Smooth muscle cell (in vitro differentiated cells): ENCODE data around the gene PARP6. TPM values are rescaled to one million over a fixed set of nuclear protein-coding genes. Genes with fewer than 3 reads are reported as not detected.

Experiments
- DNase-seq: peaks from one replicate; lab custom pipeline; 2025; ENCODE audit not compliant: unreplicated experiment; lab: John Stamatoyannopoulos, UW
- H2AFZ ChIP-seq: fragments of 200-600 bp; sonication (generic); 2 replicates; pipeline ENCODE4 v1.6.0; 2016; ENCODE audit warnings: antibody characterized with exemption, low read depth, mild to moderate bottlenecking
- H3F3A ChIP-seq: fragments of 200-600 bp; sonication (generic); 2 replicates; pipeline ENCODE4 v1.6.0; 2017; ENCODE audit warnings: antibody characterized with exemption, low read depth
- H3K27ac ChIP-seq: fragments of 200-600 bp; sonication (generic); 2 replicates; pipeline ENCODE4 v1.5.1; 2016; ENCODE audit warnings: low read depth, mild to moderate bottlenecking
- H3K27me3 ChIP-seq: fragments of 200-600 bp; sonication (generic); 2 replicates; pipeline ENCODE4 v1.6.1; 2016; ENCODE audit warnings: low read depth, mild to moderate bottlenecking
- H3K36me3 ChIP-seq: fragments of 200-600 bp; sonication (generic); 2 replicates; pipeline ENCODE4 v1.5.1; 2016; ENCODE audit warnings: low read depth
- H3K4me1 ChIP-seq: fragments of 200-600 bp; sonication (generic); 2 replicates; pipeline ENCODE4 v1.5.1; 2016; ENCODE audit warnings: low read depth
- H3K4me2 ChIP-seq: fragments of 200-600 bp; sonication (generic); 2 replicates; pipeline ENCODE4 v1.6.0; 2016; ENCODE audit warnings: mild to moderate bottlenecking
- H3K4me3 ChIP-seq: fragments of 200-600 bp; sonication (generic); 2 replicates; pipeline ENCODE4 v1.5.1; 2016; ENCODE audit warnings: mild to moderate bottlenecking
- H3K79me2 ChIP-seq: fragments of 200-600 bp; sonication (generic); 2 replicates; pipeline ENCODE4 v1.6.0; 2016; ENCODE audit warnings: low read depth, mild to moderate bottlenecking
- H3K9ac ChIP-seq: fragments of 200-600 bp; sonication (generic); 2 replicates; pipeline ENCODE4 v1.6.0; 2016; ENCODE audit warnings: low read depth
- H3K9me3 ChIP-seq: fragments of 200-600 bp; sonication (generic); replicated peaks from 2 replicates; pipeline ENCODE4 v1.5.1; 2016; ENCODE audit warnings: low read depth
- H4K20me1 ChIP-seq: fragments of 200-600 bp; sonication (generic); 2 replicates; pipeline ENCODE4 v1.6.0; 2016; ENCODE audit warnings: low read depth
- WGBS: methylation state at CpG from one replicate; pipeline ENCODE4 v1.1.7; 2016; ENCODE audit warnings: low lambda C conversion rate; 5-methylcytosine and 5-hydroxymethylcytosine counted together
- polyA plus RNA-seq: library from polyadenylated mRNA; unstranded; fragments of >200 nt; fragmentation: Nextera tagmentation; extraction: Ambion mirVana; gene quantifications from 2 replicates; pipeline ENCODE4 v1.2.1, GENCODE V29; 2016
- total RNA-seq: library from RNA; depleted of rRNA; stranded (reverse); fragments of >200 nt; gene quantifications from 2 replicates; pipeline ENCODE4 v1.2.3, GENCODE V29; 2014
- TF ChIP-seq, protein P1 (sequence below): fragments of 200-600 bp; sonication (generic); IDR thresholded peaks from 2 replicates; pipeline ENCODE4 v1.5.1; 2017; ENCODE audit warnings: borderline replicate concordance, mild to moderate bottlenecking, antibody characterized with exemption; ENCODE audit not compliant: insufficient read depth, poor library complexity, severe bottlenecking

The PARP6 gene
- total and polyA plus RNA-seq, 2 experiments from 2014 or later: 29.2 to 40.3 TPM

DNA sequence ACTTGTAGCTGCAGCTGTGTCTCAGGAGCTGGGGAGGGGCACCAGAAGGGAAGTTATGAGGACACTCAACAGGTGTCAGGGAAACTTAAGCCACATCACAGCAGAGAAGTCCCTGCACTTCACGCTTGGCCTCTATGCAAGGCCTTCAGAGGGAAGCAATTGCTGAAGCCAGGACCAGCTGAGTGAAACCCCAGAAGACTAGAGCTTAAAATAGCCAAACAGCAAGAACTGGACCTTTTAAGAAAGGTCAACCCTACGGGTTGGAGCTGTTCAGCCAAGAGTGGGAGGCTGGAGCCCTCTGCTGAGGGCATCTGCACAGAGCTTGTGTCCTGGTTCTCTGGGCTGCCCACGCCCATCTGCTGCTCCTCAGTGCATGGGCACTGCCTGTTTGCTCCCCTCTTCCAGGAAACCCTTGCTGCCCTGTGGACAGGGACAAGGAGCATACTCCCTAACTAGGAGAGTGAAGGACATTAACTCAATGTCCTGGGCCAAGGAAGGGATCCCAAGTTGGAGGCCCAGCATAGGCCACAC lies 70.9 kb downstream of the PARP6 start:
- Histone ChIP-seq H3K4me1 (no peaks in the 10 kb centered on the region), H2AFZ (no peak overlapping the region), H3K9me3 (no peaks in the 10 kb centered on the region), H3F3A (peaks cover 73% of the 10 kb centered on the region), H3K4me2 (no peak overlapping the region), H3K9ac (no peak overlapping the region), H3K4me3 (no peak overlapping the region), H3K27me3 (no peaks in the 10 kb centered on the region), H3K36me3 (peaks cover 39% of the 10 kb centered on the region), H4K20me1 (peaks cover 87% of the 10 kb centered on the region), H3K27ac (peak overlapping the region; percentile 11), H3K79me2 (peaks cover 6% of the 10 kb centered on the region)
- no peak for DNase-seq
- 97% methylated on average over 3 of the region's 3 CpGs for WGBS
- TF ChIP-seq, protein P1, sequence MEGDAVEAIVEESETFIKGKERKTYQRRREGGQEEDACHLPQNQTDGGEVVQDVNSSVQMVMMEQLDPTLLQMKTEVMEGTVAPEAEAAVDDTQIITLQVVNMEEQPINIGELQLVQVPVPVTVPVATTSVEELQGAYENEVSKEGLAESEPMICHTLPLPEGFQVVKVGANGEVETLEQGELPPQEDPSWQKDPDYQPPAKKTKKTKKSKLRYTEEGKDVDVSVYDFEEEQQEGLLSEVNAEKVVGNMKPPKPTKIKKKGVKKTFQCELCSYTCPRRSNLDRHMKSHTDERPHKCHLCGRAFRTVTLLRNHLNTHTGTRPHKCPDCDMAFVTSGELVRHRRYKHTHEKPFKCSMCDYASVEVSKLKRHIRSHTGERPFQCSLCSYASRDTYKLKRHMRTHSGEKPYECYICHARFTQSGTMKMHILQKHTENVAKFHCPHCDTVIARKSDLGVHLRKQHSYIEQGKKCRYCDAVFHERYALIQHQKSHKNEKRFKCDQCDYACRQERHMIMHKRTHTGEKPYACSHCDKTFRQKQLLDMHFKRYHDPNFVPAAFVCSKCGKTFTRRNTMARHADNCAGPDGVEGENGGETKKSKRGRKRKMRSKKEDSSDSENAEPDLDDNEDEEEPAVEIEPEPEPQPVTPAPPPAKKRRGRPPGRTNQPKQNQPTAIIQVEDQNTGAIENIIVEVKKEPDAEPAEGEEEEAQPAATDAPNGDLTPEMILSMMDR: no peak

DNA sequence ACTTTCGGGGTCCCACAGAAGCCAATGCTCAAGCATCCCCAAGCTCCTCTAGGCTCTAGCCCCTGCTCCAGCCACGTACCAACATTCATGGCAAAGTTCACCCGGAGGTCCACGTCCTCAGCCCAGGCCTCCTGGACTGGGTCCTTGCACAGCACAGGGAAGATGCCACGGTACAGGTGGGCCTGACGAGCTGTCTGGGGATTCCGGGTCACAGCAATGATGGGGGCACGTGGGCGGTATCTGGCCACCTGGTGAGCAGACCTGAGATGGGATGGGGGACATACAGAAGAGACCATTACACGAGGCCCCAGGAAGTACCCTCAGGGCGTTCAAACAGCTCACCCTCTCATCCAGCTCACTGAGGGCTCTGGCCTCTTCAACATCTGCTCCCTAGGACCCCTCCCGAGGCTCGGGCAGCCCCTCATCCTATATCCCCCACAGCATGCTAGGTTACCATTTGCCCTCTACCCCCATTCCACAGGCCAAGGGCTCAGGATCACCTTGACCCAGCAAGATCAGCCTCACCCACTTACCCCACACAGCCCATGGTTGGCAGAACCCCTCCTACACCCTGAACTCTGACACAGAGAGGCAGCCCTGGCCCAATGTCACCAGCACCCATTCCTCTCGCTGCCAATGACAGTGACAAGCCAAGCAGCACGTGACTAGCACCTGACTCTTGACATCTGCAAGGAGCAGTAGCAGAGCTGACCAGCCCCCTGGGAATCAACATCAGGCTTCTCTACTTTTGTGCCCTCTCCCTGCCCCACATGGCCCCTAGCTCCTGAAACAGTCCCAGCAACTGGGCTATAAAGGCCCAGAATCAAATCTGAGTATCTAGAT lies 71.7 kb downstream of the PARP6 start:
- TF ChIP-seq, protein P1: no peak
- no peak for DNase-seq
- Histone ChIP-seq H4K20me1 (peaks cover 78% of the 10 kb centered on the region), H3F3A (peaks cover 65% of the 10 kb centered on the region), H3K9ac (no peak overlapping the region), H3K36me3 (peaks cover 39% of the 10 kb centered on the region), H3K27ac (peak overlapping the region; percentile 11), H3K27me3 (no peaks in the 10 kb centered on the region), H2AFZ (no peak overlapping the region), H3K79me2 (peaks cover 6% of the 10 kb centered on the region), H3K4me2 (no peak overlapping the region), H3K4me3 (no peak overlapping the region), H3K9me3 (no peaks in the 10 kb centered on the region), H3K4me1 (no peaks in the 10 kb centered on the region)
- 96% methylated on average over 15 of the region's 15 CpGs for WGBS

DNA sequence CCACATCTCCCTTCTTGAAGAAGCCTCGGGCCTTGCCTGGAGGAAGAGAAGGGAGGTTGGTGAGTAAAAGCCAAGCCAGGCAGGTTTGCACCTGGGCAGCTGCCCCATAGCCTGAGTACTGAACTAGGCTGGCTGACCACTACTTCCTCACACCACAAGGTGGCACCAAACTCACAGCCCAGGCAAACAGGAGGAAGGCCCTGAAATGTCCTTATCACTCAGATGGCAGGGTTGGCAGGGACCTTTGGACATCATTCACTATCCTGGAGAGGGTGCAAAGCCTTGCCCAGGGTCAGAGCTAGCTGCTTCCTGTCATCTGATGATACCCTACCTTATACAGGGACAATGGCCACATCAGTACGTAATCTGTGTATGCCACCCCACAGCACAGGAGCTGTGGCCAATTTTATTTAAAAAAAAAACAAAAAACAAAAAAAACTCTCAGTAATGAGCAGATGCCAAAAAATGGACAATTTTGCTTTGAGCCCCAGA lies 72.6 kb downstream of the PARP6 start:
- Histone ChIP-seq H2AFZ (no peak overlapping the region), H3K27me3 (no peaks in the 10 kb centered on the region), H3K36me3 (peaks cover 33% of the 10 kb centered on the region), H4K20me1 (peaks cover 70% of the 10 kb centered on the region), H3K9ac (no peak overlapping the region), H3K9me3 (no peaks in the 10 kb centered on the region), H3K4me2 (no peak overlapping the region), H3F3A (peaks cover 59% of the 10 kb centered on the region), H3K4me3 (no peak overlapping the region), H3K79me2 (peaks cover 6% of the 10 kb centered on the region), H3K27ac (no peak overlapping the region), H3K4me1 (no peaks in the 10 kb centered on the region)
- 87% methylated on average over 2 of the region's 2 CpGs for WGBS
- no peak for DNase-seq
- TF ChIP-seq, protein P1: peak; percentile 78

- no peak for DNase-seq
- Histone ChIP-seq H3K4me2 (no peak overlapping the region), H4K20me1 (peaks cover 64% of the 10 kb centered on the region), H3K79me2 (peaks cover 6% of the 10 kb centered on the region), H2AFZ (no peak overlapping the region), H3K4me1 (no peaks in the 10 kb centered on the region), H3K36me3 (peaks cover 27% of the 10 kb centered on the region), H3K4me3 (no peak overlapping the region), H3K27me3 (no peaks in the 10 kb centered on the region), H3K9ac (no peak overlapping the region), H3F3A (peaks cover 56% of the 10 kb centered on the region), H3K9me3 (no peaks in the 10 kb centered on the region), H3K27ac (no peak overlapping the region)
- 100% methylated on average over 2 of the region's 2 CpGs for WGBS
- TF ChIP-seq, protein P1: no peak
Observed at GRCh38 chr15:72199205-72199515, 73.2 kb downstream of the PARP6 start.
